Kidney (tissue), 14 donors: Measurements from ENCODE around the gene CAP1. TPM values are rescaled to one million over a fixed set of nuclear protein-coding genes. Genes with fewer than 3 reads are reported as not detected.

Source experiments
- DNase-seq, 5 donors: peaks; one replicate each; pipeline ENCODE4 v3.0.0-alpha.2; 2013 to 2020
- FAIRE-seq: peaks from 2 replicates; lab custom pipeline; 2012; peaks lifted over from hg19 to GRCh38; lab: Jason Lieb, UNC
- H3K27ac ChIP-seq, 2 donors: one replicate each; pipeline ENCODE4 v1.7.0; 2013; ENCODE audit warnings: low read depth in 2 of 2, low read length in 2 of 2, inconsistent platforms in 1 of 2
- H3K27me3 ChIP-seq: one replicate; pipeline ENCODE4 v1.7.1; 2013; ENCODE audit warnings: low read length, inconsistent platforms; ENCODE audit not compliant: control insufficient read depth, insufficient read depth
- H3K36me3 ChIP-seq, 3 donors: one replicate each; pipeline versions ENCODE4 v1.7.0 to v1.7.1; 2013; ENCODE audit warnings: low read length in 3 of 3, control low read depth in 1 of 3, inconsistent platforms in 1 of 3; ENCODE audit not compliant: insufficient read depth in 3 of 3, control insufficient read depth in 2 of 3
- H3K4me1 ChIP-seq, 3 donors: one replicate each; pipeline versions ENCODE4 v1.7.0 to v1.7.1; 2013; ENCODE audit warnings: low read length in 3 of 3, inconsistent platforms in 1 of 3, low read depth in 1 of 3; ENCODE audit not compliant: control insufficient read depth in 2 of 3, insufficient read depth in 2 of 3
- H3K4me3 ChIP-seq, 3 donors: one replicate each; pipeline versions ENCODE4 v1.7.0 to v1.8.1; 2013; ENCODE audit warnings: low read length in 3 of 3, control low read depth in 1 of 3, inconsistent platforms in 1 of 3
- H3K9ac ChIP-seq, 3 donors: one replicate each; pipeline versions ENCODE4 v1.7.0 to v1.7.1; 2013; ENCODE audit warnings: low read length in 3 of 3, control low read depth in 1 of 3, inconsistent platforms in 1 of 3
- H3K9me3 ChIP-seq, 3 donors: one replicate each; pipeline versions ENCODE4 v1.7.0 to v1.7.1; 2013; ENCODE audit warnings: low read length in 3 of 3, control low read depth in 1 of 3, inconsistent platforms in 1 of 3; ENCODE audit not compliant: control insufficient read depth in 2 of 3, insufficient read depth in 1 of 3
- intact Hi-C: fragments of 100-400 bp; cut with DNase I; formaldehyde crosslinking; loops from one replicate; pipeline ENCODE4 v1.11.1; 2022
- polyA plus RNA-seq: library from polyadenylated mRNA; stranded (reverse); fragments of 350-450 nt; fragmentation: Illumina TruSeq; extraction: RNeasy Lipid Tissue Mini Kit (QIAGEN cat#74804); gene quantifications from one replicate; pipeline ENCODE4 v1.2.3, GENCODE V29; 2014; ENCODE audit warnings: low read depth, low replicate concordance; ENCODE audit not compliant: insufficient read depth
- total RNA-seq: library from RNA; stranded (reverse); fragmentation: NEBNext Ultra II Directional; extraction: Animal tissue kit (Norgen Biotek cat#: 25700); gene quantifications from one replicate; pipeline ENCODE4 v1.2.1, GENCODE V29; 2021
- TF ChIP-seq, protein P1 (sequence below): IDR thresholded peaks from 3 replicates; pipeline ENCODE4 v1.5.1; 2012; ENCODE audit warnings: mild to moderate bottlenecking, moderate library complexity, borderline replicate concordance; ENCODE audit not compliant: insufficient read depth; ENCODE audit errors: extremely low read depth
- donor health status: control.
- donor health status: control.
- donor health status: control.
- donor health status: control.
- donor health status: control.
- donor health status: DM: yes; HTN: yes; CAD: no.
- donor health status: Normal renal cell carcinoma (clear cell type).

The CAP1 gene
- total and polyA plus RNA-seq, 2 donors from 2014 or later, result 128 to 328 TPM

DNA sequence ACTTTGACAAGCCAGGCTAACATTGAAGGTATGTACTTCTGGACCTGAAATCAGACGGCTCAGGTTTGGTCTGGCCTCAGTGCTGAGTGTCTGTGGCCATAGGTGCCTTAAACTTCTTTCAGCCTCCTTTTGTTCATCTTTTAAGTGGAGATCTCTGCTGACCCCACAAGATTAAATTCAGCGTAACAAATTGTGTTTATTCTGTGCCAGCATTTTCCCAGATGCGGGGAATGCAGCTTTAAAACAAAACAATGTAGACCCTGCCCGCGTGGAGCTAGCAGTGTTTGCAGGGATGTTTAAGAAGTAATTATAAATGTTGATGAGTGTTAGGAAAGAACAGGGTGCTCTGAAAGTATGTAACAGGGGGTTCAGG is 923 bp downstream of the CAP1 start:
- H3K9me3 ChIP-seq, result no peaks in the 10 kb centered on the region
- H3K4me3 ChIP-seq, result peak overlapping the region; percentile 97 to 100 (median 98)
- DNase-seq (no peak), FAIRE-seq (no peak)
- H3K27ac ChIP-seq, result peak overlapping the region in 1 of 2 donors; percentile 49
- TF ChIP-seq, protein P1, sequence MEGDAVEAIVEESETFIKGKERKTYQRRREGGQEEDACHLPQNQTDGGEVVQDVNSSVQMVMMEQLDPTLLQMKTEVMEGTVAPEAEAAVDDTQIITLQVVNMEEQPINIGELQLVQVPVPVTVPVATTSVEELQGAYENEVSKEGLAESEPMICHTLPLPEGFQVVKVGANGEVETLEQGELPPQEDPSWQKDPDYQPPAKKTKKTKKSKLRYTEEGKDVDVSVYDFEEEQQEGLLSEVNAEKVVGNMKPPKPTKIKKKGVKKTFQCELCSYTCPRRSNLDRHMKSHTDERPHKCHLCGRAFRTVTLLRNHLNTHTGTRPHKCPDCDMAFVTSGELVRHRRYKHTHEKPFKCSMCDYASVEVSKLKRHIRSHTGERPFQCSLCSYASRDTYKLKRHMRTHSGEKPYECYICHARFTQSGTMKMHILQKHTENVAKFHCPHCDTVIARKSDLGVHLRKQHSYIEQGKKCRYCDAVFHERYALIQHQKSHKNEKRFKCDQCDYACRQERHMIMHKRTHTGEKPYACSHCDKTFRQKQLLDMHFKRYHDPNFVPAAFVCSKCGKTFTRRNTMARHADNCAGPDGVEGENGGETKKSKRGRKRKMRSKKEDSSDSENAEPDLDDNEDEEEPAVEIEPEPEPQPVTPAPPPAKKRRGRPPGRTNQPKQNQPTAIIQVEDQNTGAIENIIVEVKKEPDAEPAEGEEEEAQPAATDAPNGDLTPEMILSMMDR, result no peak
- peak overlapping the region; percentile 74 to 96 (median 93) for H3K9ac ChIP-seq
- no peaks in the 10 kb centered on the region for H3K36me3 ChIP-seq
- intact Hi-C loops, result no loop called here
- no peaks in the 10 kb centered on the region for H3K27me3 ChIP-seq
- peaks cover 3 to 22% (median 16%) of the 10 kb centered on the region in 3 donors for H3K4me1 ChIP-seq

DNA sequence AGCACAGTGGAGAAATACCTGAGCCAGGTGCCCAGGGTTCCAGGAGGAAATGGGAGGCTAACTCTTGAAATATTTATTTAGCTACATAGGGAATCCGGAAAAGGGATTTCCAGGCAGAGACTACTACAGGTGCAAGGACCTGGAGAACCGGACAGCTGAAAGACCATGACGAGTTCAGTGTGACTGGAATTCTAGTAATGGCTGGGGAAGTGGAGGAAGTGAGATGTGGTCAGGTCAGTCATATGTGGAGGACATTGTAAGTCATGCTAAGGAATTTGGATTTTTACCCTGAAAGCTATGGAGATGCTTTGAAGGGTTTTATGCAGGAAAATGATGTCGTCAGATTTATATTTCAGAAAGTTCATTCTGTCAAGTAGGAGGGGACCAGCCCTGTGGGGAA is 1.8 kb downstream of the CAP1 start:
- intact Hi-C loops, result no loop called here
- Histone ChIP-seq H3K27ac (no peak overlapping the region), H3K36me3 (no peaks in the 10 kb centered on the region), H3K9me3 (no peaks in the 10 kb centered on the region), H3K27me3 (no peaks in the 10 kb centered on the region), H3K4me1 (peaks cover 3 to 22% (median 19%) of the 10 kb centered on the region in 3 donors), H3K9ac (peak overlapping the region in 1 of 3 donors; percentile 17), H3K4me3 (peak overlapping the region; percentile 6 to 46 (median 15))
- TF ChIP-seq, protein P1, result no peak
- FAIRE-seq, result no peak
- DNase-seq, result no peak

DNA sequence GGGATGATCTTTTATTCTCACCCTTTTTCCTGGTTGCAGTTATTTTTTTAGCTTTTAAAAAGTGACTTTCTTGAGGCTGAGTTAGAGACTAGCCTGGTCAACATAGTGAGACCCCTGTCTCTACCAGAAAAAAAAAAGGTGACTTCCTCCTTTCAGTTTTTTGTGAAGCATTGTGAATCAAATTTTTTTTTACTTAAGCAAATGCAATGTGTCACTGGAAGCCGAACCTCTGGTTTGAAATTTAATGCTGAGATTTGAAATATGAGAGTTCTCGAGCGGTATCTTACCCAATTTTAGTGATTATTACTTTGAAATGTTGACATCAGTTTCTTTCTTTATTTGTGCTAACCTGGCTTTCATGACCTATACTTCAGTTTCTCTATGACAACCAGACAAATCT is 3.6 kb downstream of the CAP1 start:
- Histone ChIP-seq H3K4me1 (peaks cover 2 to 19% (median 19%) of the 10 kb centered on the region in 3 donors), H3K36me3 (no peaks in the 10 kb centered on the region), H3K4me3 (no peak overlapping the region), H3K9me3 (no peaks in the 10 kb centered on the region), H3K27ac (no peak overlapping the region), H3K27me3 (no peaks in the 10 kb centered on the region), H3K9ac (no peak overlapping the region)
- TF ChIP-seq, protein P1, result no peak
- DNase-seq, result no peak
- intact Hi-C loops, result no loop called here
- FAIRE-seq, result no peak

DNA sequence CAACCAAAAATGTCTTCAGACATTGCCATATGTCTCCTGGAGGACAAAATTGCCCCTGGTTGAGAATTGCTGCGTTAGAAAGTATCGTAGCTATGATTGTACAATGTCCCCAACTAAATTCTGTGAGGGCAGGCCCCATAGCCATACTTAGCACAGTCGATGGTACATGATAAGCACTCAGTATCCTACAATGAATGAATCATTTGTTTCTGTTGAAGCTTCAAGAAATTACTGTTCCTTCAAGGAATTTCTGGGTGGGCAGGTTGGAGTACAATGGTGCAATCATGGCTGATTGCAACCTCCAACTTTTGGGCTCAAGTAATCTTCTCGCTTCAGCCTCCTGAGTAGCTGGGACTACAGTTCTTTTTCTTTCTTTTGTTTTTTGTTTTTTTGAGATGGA is 4.7 kb downstream of the CAP1 start:
- TF ChIP-seq, protein P1, result no peak
- H3K4me1 ChIP-seq, result peaks cover 0 to 16% (median 16%) of the 10 kb centered on the region in 3 donors
- intact Hi-C loops, result no loop called here
- FAIRE-seq, result no peak
- DNase-seq, result no peak
- H3K9me3 ChIP-seq, result no peaks in the 10 kb centered on the region
- H3K9ac ChIP-seq, result no peak overlapping the region
- H3K27me3 ChIP-seq, result no peaks in the 10 kb centered on the region
- H3K4me3 ChIP-seq, result no peak overlapping the region
- no peak overlapping the region for H3K27ac ChIP-seq
- peaks cover 0 to 5% (median 0%) of the 10 kb centered on the region in 3 donors for H3K36me3 ChIP-seq
